ENCODE data around the gene SLC6A8. TPM values are rescaled to one million over a fixed set of nuclear protein-coding genes. Genes with fewer than 3 reads are reported as not detected.
A peak's percentile ranks its signal among the peaks of the same experiment; 100 is the strongest.

Gene SLC6A8
- total RNA-seq, 1 donor from 2014 or later: 11.4 TPM

DNA sequence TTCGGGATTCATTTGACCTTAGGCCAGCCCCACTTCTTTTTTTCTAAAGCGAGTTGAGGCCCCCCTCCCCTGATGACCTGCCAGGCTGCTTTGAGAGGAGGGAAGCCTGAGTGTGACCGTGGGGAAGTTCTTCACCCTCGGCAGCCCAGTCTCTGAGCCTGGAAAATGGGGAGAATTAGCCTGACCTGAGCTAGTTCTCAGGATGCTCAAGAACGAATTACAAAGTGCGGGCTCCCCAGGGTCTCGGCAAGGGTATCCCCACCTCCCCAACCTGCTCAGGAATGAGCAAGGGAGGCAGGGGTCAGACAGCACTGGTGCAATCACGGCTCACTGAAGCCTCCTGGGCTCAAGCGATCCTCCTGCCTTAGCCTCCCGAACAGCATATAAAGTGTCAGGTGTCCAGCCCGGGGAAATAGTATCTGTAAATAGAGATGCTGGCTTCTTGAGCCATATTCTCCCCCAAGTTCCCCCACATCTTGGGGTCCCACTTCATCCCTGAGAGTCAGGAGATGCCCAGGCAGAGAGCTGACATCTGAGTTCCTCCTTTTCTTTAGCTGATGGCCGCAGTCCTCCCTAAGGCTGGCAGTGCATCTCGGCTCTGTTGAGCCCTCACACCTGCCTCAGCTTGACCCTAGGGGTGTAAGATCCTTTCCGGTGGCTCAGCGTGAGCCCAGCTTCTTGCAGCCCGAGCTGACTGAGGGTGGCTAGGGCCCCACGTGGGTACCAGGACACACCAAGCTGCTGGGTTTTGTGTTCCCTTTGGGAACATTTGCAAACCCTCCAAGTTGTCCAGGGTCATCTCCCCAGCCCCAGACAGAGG is 39.2 kb upstream of the SLC6A8 start:
- DNase-seq: no peak

DNA sequence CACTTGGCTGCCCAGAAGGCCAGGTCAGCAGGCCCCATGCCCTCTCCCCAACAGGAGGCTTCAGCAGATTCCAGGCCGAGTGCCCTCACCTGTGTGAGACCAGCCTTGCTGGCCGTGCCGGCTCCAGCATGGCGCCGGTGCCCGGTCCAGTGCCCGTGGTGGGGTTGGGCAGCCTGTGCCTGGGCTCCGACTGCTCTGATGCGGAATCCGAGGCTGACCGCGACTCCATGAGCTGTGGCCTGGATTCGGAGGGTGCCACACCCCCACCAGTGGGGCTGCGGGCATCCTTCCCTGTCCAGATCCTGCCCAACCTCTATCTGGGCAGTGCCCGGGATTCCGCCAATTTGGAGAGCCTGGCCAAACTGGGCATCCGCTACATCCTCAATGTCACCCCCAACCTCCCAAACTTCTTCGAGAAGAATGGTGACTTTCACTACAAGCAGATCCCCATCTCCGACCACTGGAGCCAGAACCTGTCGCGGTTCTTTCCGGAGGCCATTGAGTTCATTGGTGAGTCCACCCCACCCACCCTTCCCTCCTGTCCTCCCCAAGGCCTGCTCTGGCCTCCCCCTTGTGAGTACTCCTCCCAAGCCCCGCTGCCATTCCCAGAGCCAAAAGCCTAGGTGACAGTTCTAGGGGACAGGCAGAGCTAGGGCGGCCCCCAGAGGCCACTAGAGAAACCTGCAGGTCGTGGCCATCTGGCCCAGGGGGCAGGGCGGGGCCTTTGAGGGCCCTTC is 38.4 kb upstream of the SLC6A8 start:
- DNase-seq: no peak

GRCh38 chrX:153649915-153650782 is 37.6 kb upstream of the SLC6A8 start:
- DNase-seq: no peak

- DNase-seq: no peak
Measured at GRCh38 chrX:153650959-153651358, 36.8 kb upstream of the SLC6A8 start.

DNA sequence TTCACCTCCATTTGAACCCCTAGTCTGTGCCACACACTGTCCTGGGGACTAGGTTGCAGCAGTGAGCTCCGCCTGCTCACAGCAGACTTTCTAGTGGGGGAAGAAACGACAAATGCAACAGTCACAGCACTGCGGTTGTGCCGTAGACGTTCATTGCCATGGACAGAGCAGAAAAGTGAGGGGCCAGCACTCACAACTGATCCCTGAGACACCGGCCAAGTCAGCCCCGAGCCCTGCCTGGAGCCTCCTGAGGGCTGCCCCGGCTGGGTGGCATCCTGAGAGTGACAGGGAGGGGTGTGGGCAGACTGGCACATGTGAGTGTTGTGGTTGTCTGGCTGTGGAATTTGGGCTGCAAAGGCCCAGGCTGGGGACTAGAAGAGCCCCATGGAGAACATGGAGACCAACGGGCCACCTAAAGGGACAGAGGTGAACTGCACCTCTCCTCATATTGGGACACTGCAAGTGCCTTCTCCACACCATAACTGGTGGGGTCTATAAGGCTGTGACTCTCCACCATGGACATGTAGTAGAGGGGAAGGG is 36.1 kb upstream of the SLC6A8 start:
- DNase-seq: no peak

DNA sequence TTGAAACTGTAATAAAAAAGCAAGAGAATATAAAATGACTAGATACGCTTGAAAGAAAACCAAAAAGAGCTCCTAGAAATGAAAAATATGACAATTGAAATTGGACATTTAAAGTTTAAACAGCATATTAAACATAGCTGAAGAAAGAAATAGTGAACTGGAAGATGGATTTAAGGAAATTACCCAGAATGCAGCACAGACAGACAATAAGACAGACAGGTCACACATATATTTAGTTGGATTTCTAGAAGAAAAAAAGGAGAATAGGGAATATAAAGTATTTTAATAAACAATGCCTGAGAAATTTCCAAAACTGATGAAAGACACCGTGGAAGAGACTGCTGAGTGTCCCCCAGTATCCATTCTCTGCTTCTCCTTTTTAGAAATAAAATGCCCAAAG is 34.2 kb upstream of the SLC6A8 start:
- DNase-seq: no peak

GRCh38 chrX:153657161-153657560 is 30.6 kb upstream of the SLC6A8 start:
- no peak for DNase-seq

- no peak for DNase-seq
Measured at GRCh38 chrX:153659268-153659667, 28.5 kb upstream of the SLC6A8 start.

- no peak for DNase-seq
Measured at GRCh38 chrX:153662266-153662665, 25.5 kb upstream of the SLC6A8 start.

DNA sequence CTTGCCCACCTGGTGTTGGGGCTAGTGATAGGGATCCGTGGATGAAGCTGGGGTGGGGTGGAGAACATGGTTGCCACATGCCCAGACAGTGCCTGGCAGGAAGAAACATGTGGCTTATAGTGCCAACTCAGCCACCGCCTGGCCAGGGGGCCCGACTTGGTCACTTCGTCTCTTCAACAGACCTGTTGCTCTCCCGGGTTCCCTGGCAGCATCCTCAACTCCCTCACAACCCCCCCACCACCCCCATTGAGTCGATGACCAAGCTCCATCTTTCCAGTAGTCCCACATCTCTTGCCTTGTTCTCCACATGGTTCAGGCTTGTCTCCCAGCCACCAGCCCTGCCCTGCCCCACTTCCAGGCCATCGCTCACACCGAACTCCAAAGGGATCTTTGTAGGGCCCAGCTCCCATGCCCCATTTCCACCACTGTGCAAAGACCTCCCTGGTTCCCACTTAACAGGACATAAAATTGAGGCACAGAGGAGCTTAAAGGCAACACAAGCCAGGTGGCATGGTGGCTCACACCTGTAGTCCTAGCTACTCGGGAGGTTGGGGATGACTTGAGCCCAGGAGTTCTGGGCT is 21.9 kb upstream of the SLC6A8 start:
- no peak for DNase-seq

DNA sequence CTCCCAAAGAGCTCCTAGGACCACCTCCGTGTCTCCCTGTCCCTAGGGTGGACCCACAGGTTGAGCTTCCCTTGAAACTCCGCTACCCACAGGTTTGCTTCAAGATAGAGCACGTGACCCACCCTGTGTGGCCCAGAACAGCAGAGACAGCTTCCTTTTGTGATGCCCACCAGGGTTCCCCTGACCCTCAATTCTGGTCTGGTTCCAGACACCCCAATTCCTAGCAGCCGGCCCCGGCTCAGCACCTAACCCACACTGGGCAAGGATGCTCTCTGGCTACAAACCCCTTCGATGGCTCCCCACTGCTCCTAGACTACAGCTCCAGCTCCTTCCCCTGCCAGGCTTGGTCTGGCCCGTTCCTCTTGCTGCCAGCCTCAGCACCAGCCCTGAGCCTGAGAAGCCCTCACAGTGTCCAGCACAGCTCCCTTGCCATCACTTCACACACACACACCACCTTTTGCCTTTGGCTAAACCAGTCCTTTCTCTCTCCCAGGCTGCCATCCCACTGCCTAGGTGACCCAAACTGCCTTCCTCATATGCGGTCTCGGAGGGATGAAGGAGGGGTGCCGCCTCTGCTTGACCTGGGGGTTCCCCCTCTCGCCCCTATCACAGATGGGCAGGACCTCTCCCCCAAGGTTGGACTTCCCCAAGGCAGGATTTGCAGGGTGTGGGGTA is 20.3 kb upstream of the SLC6A8 start:
- DNase-seq: no peak

- peak; percentile 65 for DNase-seq
Measured at GRCh38 chrX:153667956-153668396, 19.8 kb upstream of the SLC6A8 start.

GRCh38 chrX:153668423-153669173 is 19.1 kb upstream of the SLC6A8 start:
- no peak for DNase-seq

GRCh38 chrX:153669174-153669890 is 18.4 kb upstream of the SLC6A8 start:
- no peak for DNase-seq

DNA sequence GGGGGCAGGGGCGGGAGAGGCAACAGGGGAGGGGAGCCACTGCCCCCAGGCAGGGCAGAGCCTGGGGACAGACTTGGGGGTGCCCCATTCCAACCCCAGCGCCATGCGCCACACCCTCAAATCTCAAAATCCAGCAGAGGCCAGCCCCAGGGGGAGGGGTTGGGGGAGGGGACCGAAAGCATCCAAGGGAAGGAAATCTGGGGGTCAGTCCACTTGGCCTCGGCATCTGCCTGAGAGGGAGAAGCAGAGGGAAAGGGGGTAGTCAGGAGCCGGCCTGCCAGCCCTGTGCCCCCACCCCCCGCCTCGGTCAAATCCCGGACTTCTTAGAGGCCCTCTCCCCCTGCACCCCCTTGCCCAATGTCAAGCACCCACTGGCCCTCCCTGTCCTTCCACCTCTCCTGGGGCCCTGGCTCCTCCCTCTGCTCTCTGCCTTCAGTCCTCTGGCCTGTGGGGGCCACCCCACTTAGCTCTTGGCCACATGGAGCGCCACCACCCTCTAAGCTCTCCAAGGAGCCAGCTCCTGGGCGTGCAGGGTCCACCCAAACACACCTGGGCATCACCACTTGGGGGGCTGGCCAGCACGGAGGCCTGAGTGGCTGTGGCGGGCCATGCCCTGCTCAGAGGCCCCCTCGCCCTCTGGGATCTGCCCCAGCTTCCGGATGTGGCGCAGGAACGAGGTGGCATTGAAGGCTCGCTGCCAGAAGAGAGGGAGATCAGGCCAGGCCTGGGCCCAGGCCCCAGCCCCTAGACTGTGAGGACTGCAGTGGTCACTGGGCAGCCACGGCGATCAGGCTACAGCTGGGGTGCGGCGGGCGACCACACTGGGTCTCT is 17.6 kb upstream of the SLC6A8 start:
- DNase-seq: no peak

DNA sequence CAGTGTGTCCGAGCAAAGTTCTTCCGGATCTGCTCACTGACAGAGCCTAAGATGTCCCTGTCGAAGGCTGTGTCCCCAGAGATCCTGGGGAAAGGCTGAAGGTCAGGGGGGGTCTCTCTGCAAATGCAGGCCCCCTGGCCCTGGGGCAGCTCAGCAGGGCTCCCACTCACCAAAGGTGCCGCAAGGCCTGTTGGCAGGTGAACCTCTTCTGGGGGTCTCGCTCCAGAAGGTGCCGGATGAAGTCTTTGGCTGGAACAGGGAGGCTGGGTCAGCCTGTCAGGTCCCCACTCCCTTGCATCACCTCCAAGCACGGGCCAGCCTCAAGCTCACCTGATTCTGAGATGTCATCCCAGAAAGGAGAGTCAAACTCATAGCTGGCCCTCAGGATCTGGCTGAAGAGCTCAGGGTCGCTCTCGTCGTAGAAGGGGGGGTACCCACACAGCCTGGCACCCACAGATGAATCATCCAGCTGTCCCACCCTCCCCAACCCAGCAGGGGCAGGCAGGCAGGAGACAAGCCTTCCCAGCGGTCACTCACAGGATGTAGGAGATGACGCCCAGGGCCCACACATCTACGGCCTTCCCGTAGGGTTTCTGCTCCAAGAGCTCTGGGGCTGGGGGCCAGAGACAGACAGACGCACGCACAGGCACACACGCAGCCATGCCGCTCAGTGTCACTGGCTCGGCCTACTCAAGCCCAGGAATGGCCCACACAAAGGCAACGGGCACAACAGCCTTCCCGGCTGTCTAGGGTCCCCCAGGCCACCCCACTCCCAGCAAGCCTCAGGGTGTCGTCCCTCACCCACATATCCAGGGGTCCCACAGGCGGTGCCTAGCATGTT is 16.8 kb upstream of the SLC6A8 start:
- DNase-seq: no peak

- DNase-seq: no peak
Measured at GRCh38 chrX:153671589-153672530, 15.9 kb upstream of the SLC6A8 start.
